Common myeloid progenitor, CD34-positive (primary cell): ENCODE data around the gene APH1A.
A peak's percentile ranks its signal among the peaks of the same experiment; 100 is the strongest.

Source experiments
- CTCF ChIA-PET: fragments of 350-600 bp; sonication (Branson Sonifier 250); formaldehyde crosslinking; loops from one replicate; lab custom pipeline; 2021; ENCODE audit warnings: antibody characterized with exemption; lab: Charles Lee
- POLR2A ChIA-PET: fragments of 350-600 bp; sonication (Branson Sonifier 250); formaldehyde crosslinking; loops from one replicate; lab custom pipeline; 2021; ENCODE audit warnings: antibody characterized with exemption; lab: Charles Lee
- DNase-seq, 3 donors: peaks; one replicate each; pipeline versions ENCODE4 v3.0.0 to v3.0.0-alpha.2; 2013
- H3K27ac ChIP-seq, 2 experiments: 1 replicate in 1 of 2; 2 replicates in 1 of 2; pipeline ENCODE4 v1.7.0; 2013; ENCODE audit warnings: inconsistent platforms in 2 of 2, low read length in 2 of 2, mild to moderate bottlenecking in 2 of 2, low read depth in 1 of 2, moderate library complexity in 1 of 2; ENCODE audit not compliant: severe bottlenecking in 2 of 2, insufficient read depth in 1 of 2, poor library complexity in 1 of 2
- H3K27me3 ChIP-seq, 5 experiments: replicated peaks in 2 of 5; 1 replicate in 3 of 5; 2 replicates in 2 of 5; pipeline versions ENCODE4 v1.6.1 to v1.7.0; 2013; ENCODE audit warnings: low read length in 4 of 5, mild to moderate bottlenecking in 2 of 5, moderate library complexity in 2 of 5, inconsistent platforms in 1 of 5; ENCODE audit not compliant: insufficient read depth in 5 of 5, control insufficient read depth in 4 of 5
- H3K36me3 ChIP-seq, 4 experiments: 1 replicate in 2 of 4; 2 replicates in 2 of 4; pipeline versions ENCODE4 v1.6.1 to v1.7.0; 2013; ENCODE audit warnings: low read length in 3 of 4, control low read depth in 1 of 4, mild to moderate bottlenecking in 1 of 4; ENCODE audit not compliant: control insufficient read depth in 4 of 4, insufficient read depth in 4 of 4
- H3K4me1 ChIP-seq, 4 experiments: 1 replicate in 3 of 4; 2 replicates in 1 of 4; pipeline versions ENCODE4 v1.6.1 to v1.7.1; 2013; ENCODE audit warnings: low read length in 3 of 4, mild to moderate bottlenecking in 3 of 4, control low read depth in 1 of 4, inconsistent platforms in 1 of 4, moderate library complexity in 1 of 4; ENCODE audit not compliant: control insufficient read depth in 4 of 4, insufficient read depth in 4 of 4; ENCODE audit errors: control extremely low read depth in 1 of 4
- H3K4me3 ChIP-seq, 7 experiments: 1 replicate in 4 of 7; 2 replicates in 3 of 7; pipeline versions ENCODE4 v1.5.1 to v1.7.0; 2013; ENCODE audit warnings: mild to moderate bottlenecking in 7 of 7, low read length in 6 of 7, moderate library complexity in 6 of 7, inconsistent platforms in 2 of 7, low read depth in 2 of 7, control low read depth in 1 of 7; ENCODE audit not compliant: insufficient read depth in 4 of 7, control insufficient read depth in 1 of 7; ENCODE audit errors: extremely low read depth in 1 of 7
- H3K9me3 ChIP-seq, 5 experiments: 1 replicate in 4 of 5; 2 replicates in 1 of 5; pipeline versions ENCODE4 v1.6.1 to v1.7.1; 2013; ENCODE audit warnings: low read length in 4 of 5, mild to moderate bottlenecking in 2 of 5, inconsistent platforms in 1 of 5, low read depth in 1 of 5, moderate library complexity in 1 of 5; ENCODE audit not compliant: control insufficient read depth in 4 of 5, insufficient read depth in 2 of 5; ENCODE audit errors: control extremely low read depth in 1 of 5
- WGBS: methylation state at CpG from one replicate; pipeline ENCODE4 v1.1.5; 2013; ENCODE audit not compliant: insufficient coverage; 5-methylcytosine and 5-hydroxymethylcytosine counted together

APH1A gene

DNA sequence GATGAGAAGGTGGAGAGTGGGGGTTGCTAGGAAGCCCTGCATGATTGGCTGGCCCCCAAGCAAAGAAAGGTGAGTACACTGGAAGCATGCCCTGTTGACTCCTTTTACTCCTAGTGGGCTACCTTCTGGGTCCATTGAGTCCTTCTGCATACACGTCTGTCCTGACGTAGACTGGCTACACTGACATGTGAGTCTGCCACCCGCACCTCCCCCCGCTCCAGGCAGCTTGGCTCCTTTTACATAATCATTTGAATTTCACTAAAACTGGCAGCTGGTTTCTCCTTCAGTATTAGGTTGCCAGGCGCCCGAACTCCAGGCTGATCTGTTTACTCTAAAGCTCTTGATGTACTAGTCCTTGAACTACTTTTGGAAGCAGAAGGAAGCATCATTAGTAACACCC, 33.5 kb upstream of the APH1A start:
- whole genome bisulfite sequencing, result 100% methylated on average over 5 of the region's 6 CpGs
- peaks cover 8 to 48% (median 30%) of the 10 kb centered on the region in 4 experiments for H3K36me3 ChIP-seq
- no peak for DNase-seq
- no peak overlapping the region for H3K4me3 ChIP-seq
- no peaks in the 10 kb centered on the region for H3K27me3 ChIP-seq
- H3K9me3 ChIP-seq, result no peaks in the 10 kb centered on the region
- POLR2A ChIA-PET, result interaction anchor here (0.6 kb wide), 2 partner anchors 64 to 94 kb away, joined by 4 to 5 read pairs; no protein-coding TSS in a partner anchor
- H3K27ac ChIP-seq, result no peak overlapping the region
- CTCF ChIA-PET, result interaction anchor here (0.6 to 1.6 kb wide), 2 partner anchors 44 to 431 kb away, joined by 3 read pairs; partner anchors contain the start of gene CA14
- H3K4me1 ChIP-seq, result no peaks in the 10 kb centered on the region

DNA sequence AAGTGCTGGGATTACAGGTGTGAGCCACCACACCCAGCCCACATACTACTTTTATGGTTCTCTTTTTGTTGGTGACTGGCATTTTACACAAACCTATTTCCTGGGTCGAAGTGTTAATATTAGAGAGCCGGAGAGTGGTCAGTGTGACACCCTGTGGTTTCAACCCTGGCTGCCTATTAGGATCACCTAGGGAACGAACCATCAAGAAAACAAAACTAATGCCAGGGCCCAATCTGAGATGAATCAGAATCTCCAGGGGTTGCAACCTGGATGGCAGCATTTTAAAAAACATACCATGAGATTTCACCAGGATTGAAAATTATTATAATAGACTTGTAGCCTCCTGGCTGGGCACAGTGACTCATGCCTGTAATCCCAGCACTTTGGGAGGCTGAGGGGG, 30.9 kb upstream of the APH1A start:
- ChIA-PET POLR2A (no interaction called here), CTCF (interaction anchor here (0.9 kb wide), 1 partner anchor 13 kb away, joined by 3 read pairs; no protein-coding TSS in a partner anchor)
- Histone ChIP-seq H3K27ac (no peak overlapping the region), H3K9me3 (no peaks in the 10 kb centered on the region), H3K4me3 (no peak overlapping the region), H3K36me3 (peaks cover 8 to 46% (median 33%) of the 10 kb centered on the region in 4 experiments), H3K27me3 (no peaks in the 10 kb centered on the region), H3K4me1 (peaks cover 0 to 5% (median under 1%) of the 10 kb centered on the region in 4 experiments)
- no peak for DNase-seq
- 100% methylated on average over 3 of the region's 3 CpGs for WGBS

DNA sequence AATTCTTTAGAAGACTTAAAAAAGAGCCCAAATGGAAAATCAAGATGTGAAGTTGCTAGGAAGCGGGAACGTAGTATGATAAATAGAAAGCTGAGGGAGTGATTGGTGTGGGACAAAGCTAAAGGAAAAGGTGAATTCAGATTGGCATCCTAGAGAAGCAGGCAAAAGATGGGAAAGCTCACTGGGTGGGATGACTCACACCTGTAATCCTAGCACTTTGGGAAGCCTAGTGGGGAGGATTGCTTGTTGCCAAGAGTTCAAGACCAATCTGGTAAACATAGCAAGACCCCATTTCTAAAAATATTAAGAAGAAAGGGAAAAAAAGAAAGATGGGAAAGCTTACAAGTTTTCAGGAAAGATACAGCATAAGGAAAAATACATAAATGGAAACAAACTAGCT, 26.7 kb upstream of the APH1A start:
- CTCF ChIA-PET, result interaction anchor here (1.3 to 1.4 kb wide), 2 partner anchors 14 to 29 kb away, joined by 3 to 5 read pairs; no protein-coding TSS in a partner anchor
- H3K27ac ChIP-seq, result no peak overlapping the region
- POLR2A ChIA-PET, result interaction anchor here (0.8 to 0.9 kb wide), 2 partner anchors 8 to 17 kb away, joined by 3 to 5 read pairs; no protein-coding TSS in a partner anchor
- peaks cover 0 to 22% (median 16%) of the 10 kb centered on the region in 4 experiments for H3K4me1 ChIP-seq
- peaks cover 4 to 25% (median 14%) of the 10 kb centered on the region in 4 experiments for H3K36me3 ChIP-seq
- H3K4me3 ChIP-seq, result no peak overlapping the region
- no peaks in the 10 kb centered on the region for H3K9me3 ChIP-seq
- WGBS, result no CpG with 5 or more reads among the region's 2 CpGs
- H3K27me3 ChIP-seq, result no peaks in the 10 kb centered on the region
- DNase-seq, result no peak

DNA sequence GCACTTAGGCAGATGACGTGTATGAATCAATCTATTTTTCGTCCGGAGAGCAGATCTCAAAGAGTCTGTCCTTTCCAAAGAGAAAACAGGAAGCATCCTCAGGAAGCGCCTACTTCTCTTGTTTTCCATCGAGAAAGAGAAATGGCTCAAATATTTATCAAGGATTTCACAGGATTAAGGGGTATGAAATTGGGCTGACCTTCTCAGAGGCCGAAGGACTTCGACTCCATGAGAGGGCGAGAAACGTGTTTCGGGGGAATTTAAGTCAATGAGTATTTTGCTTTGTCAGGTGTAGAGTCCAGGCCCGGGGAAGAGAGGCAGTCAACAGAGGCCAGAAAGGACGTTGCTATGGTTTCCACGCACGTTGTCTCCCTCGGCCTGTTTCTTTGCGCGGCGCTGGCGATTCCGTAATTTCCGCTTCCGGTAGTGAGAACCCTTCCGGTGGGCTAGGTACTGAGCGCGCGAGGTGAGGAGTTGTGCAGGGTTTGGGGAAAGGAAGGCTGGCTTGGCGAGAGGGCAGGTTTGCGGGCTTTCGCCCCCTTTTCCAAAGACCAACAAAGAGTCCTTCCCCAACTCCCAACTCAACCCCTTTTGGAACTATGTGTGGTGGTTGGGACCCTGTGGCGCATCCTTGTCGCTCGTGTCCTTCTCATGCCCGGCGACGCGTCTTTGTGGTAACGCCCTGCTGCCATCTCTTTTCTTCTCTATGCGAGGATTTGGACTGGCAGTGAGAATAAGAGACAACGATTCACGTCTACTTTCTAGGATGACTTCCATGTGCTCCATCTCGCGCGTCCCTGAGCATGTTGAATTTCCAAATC, 24.8 kb upstream of the APH1A start, which contains the start of gene MRPS21:
Gene MRPS21 (plus strand): TSS at position 429 of the 821 bp plus-strand sequence. CDS start 506 bp downstream, outside the sequence.
- H3K36me3 ChIP-seq, result peaks cover 2 to 16% (median 9%) of the 10 kb centered on the region in 4 experiments
- WGBS, result 4% methylated on average over 29 of the region's 43 CpGs
- ChIA-PET CTCF (interaction anchor here (0.8 kb wide), 1 partner anchor 14 kb away, joined by 3 read pairs; no protein-coding TSS in a partner anchor), POLR2A (no interaction called here)
- peak; percentile 92 to 95 (median 94) for DNase-seq
- H3K27me3 ChIP-seq, result no peaks in the 10 kb centered on the region
- peak within 1 kb of the TSS; percentile 94 to 98 for H3K27ac ChIP-seq
- peak within 1 kb of the TSS; percentile 68 to 97 (median 85) for H3K4me3 ChIP-seq
- no peaks in the 10 kb centered on the region for H3K9me3 ChIP-seq
- H3K4me1 ChIP-seq, result peaks cover 0 to 22% (median 16%) of the 10 kb centered on the region in 4 experiments

DNA sequence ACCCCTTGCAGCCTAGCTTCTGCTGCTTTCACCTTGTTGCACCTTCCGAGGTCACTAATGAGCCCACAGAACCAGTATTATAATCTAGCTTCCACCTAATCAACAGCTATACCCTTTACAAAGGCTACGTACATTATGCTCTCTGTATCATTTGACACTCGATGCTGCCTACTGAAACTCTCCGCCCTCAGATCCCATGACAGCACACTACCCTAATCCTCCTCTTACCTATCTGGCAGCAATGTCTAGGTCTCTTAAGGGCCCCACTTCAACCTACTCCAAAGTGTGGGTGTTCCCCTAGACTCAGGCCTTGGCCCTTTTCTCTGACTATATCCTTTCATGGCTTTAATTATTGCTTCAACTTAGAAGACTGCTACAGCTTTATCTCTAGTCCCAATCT, 20.0 kb upstream of the APH1A start:
- no peak for DNase-seq
- Histone ChIP-seq H3K4me1 (peaks cover 0 to 9% (median 7%) of the 10 kb centered on the region in 4 experiments), H3K9me3 (no peaks in the 10 kb centered on the region), H3K27ac (no peak overlapping the region), H3K27me3 (no peaks in the 10 kb centered on the region), H3K4me3 (no peak overlapping the region), H3K36me3 (no peaks in the 10 kb centered on the region)
- CTCF ChIA-PET, result interaction anchor here (1.5 kb wide), 1 partner anchor 13 kb away, joined by 3 read pairs; no protein-coding TSS in a partner anchor
- POLR2A ChIA-PET, result no interaction called here
- WGBS, result 91% methylated on average over 4 of the region's 4 CpGs

DNA sequence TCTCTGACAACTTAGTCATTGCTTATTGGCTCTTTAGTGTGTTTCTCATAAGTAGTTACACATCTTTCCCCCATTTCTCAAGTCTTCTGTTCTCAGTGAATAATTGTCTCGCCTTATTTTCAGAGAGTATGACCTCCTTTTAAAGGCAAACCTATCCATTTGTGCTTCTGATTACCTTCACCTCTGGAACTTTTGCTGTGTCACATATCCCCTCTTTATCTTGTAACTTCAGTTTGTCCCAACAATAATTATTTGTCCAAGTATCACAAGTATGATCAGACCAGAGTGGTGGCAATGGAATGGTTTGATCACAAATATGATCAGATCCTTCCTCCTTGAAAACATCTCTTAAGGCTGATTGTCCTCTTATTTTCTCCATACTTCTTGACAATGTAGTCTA, 19.6 kb upstream of the APH1A start:
- CTCF ChIA-PET, result interaction anchor here (0.6 to 3.0 kb wide), 3 partner anchors 12 to 235 kb away, joined by 3 to 14 read pairs (median 3); partner anchors contain the start of gene CA14
- Histone ChIP-seq H3K4me3 (no peak overlapping the region), H3K9me3 (no peaks in the 10 kb centered on the region), H3K36me3 (no peaks in the 10 kb centered on the region), H3K27ac (no peak overlapping the region), H3K4me1 (peaks cover 0 to 6% (median 6%) of the 10 kb centered on the region in 4 experiments), H3K27me3 (peaks cover 0 to 2% (median 0%) of the 10 kb centered on the region in 5 experiments)
- DNase-seq, result no peak
- 100% methylated on average over 1 of the region's 1 CpG for WGBS
- POLR2A ChIA-PET, result no interaction called here
